Fibroblast of skin of left quadriceps (primary cell): ENCODE data around the gene GADL1.

Experiments used
- DNase-seq, 2 experiments: peaks; one replicate each; pipeline ENCODE4 v3.0.0-alpha.2; 2013; ENCODE audit warnings: low read depth in 2 of 2

GADL1 gene

DNA sequence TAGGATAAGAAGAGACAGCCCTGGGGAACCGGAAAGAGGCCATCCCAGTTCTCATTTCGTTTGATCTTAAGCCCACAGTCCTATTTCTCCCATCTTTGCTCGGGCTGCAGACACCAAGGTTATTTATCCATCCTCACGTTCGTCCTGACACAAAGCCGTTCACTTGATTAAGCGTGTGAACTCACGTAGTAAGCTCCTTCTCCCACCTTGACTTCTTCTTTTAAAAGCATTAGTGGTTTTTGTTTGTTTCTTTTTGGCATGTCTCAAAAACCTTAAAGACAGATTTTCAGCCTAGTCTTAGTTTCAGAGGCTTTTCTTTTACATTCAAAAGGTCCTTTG lies 217.1 kb downstream of the GADL1 start:
- DNase-seq: no peak

DNA sequence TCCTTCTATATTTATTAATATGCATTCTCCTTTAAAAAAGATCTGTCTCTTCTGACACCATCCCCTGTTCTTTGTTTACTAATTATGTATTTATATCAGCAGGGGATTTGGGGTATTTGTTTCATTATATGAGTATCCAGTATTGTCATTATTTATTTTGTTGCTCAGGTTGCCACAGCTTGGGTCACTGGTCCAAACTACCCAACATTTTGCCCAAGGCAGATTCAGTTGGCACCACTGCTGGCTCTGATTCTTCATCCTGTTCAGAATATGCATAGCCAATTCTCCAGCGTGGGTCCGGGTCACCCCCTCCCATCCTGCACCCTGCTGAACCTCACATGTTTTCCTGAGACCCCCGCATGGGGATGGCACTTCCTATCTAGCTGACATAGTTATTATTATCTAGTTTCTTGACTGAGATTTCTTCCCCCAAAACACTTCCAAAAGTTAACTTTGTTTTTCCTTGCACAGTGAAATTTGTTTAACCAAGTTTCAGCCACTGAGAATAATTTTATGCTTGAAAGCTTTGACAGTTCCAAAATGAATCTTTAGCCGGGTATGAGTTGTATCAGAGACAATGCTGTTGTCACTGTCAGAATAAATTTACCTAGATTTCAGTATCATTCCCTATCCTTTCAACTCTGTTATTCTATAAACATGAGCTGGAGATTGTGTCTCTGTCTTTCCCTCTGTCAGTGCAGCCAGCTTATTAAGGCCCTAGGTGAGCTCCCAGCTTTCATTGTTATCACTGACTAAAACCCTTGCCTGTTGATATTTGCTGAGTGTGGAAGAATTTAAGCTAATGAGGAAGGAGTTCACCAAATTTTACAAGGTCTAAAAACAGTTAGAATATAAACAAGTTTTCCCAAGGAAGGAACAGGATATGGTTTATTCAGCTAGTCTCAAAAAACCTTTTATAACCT lies 217.8 kb downstream of the GADL1 start:
- DNase-seq: no peak
